AG09309 (cell line): ENCODE results near the gene KMT2C.
"Not testable (repeated sequence)": the region's sequence is repeated elsewhere in the genome, so short reads cannot be mapped to it uniquely, and the experiment has no call there.

ENCODE experiments used
- DNase-seq: peaks from one replicate; pipeline ENCODE4 v3.0.0-alpha.2; 2010; ENCODE audit warnings: low read depth
- H3K4me3 ChIP-seq: 2 replicates; pipeline ENCODE4 v1.5.1; 2011; ENCODE audit warnings: mild to moderate bottlenecking, low read depth, low read length, moderate library complexity; ENCODE audit not compliant: control insufficient read depth
- CTCF ChIP-seq: IDR thresholded peaks from 2 replicates; pipeline ENCODE4 v1.5.1; 2011; ENCODE audit warnings: mild to moderate bottlenecking, low read depth, low read length, inconsistent platforms; ENCODE audit not compliant: insufficient read depth, control insufficient read depth; ENCODE audit errors: missing control alignments

Gene KMT2C

DNA sequence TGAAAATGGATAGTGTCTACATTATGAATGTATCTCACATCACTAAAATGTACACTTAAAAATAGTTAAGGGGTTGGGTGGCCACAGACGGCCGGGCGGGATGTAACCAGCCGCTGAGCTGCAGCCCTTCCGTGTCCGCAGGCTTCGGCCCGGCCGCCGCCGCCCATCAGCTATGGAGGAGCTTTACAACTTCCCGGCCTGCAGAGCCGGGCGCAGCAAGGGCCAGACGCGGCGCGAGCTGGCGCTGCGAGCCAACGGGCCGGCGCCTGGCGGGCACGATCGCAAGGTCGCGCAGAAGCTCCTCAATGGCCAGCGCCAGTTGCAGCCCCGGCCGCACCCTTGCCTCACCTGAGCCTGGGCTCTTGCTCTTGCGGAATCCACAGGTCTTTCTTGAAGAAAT lies 69.1 kb downstream of the KMT2C start:
- no peak for TF ChIP-seq CTCF
- no peak overlapping the region for H3K4me3 ChIP-seq
- no peak for DNase-seq

DNA sequence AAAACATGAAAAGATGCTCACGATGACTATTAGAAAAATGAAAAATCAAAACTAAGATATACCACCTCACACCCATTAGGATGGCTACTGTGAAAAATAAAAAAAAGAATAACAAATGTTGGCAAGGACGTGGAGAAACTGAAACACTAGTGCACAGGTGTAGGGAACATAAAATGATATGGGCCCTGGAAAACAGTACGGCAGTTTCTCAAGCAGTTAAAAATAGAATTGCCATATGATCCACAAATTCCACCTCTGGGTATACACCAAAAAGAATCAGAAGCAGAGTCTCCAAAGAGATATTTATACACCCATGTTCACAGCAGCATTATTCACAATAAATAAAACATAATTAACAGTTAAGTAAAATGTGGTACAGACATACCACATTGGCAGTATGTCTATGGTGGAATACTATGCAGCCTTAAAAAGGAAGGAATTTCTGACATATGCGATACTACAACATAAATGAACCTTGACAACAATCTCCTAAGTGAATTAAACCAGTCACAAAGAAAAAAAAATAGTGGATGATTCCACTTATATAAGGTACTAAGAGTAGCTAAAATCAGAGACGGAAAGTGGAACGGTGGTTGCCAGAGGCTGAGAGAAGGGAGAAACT lies 69.7 kb downstream of the KMT2C start:
- TF ChIP-seq CTCF = no peak
- no peak for DNase-seq
- H3K4me3 ChIP-seq = no peak overlapping the region

- no peak overlapping the region for H3K4me3 ChIP-seq
- DNase-seq = no peak
- TF ChIP-seq CTCF = no peak
These were observed 72.0 kb downstream of the KMT2C start for GRCh38 chr7:152363798-152364197.

GRCh38 chr7:152362128-152362926 lies 73.5 kb downstream of the KMT2C start:
- no peak for TF ChIP-seq CTCF
- H3K4me3 ChIP-seq = no peak overlapping the region
- no peak for DNase-seq

- DNase-seq = no peak
- no peak overlapping the region for H3K4me3 ChIP-seq
- TF ChIP-seq CTCF = no peak
These were observed 80.2 kb downstream of the KMT2C start for GRCh38 chr7:152355474-152356057.

- DNase-seq = no peak
These were observed 81.7 kb downstream of the KMT2C start for GRCh38 chr7:152354061-152354460.

DNA sequence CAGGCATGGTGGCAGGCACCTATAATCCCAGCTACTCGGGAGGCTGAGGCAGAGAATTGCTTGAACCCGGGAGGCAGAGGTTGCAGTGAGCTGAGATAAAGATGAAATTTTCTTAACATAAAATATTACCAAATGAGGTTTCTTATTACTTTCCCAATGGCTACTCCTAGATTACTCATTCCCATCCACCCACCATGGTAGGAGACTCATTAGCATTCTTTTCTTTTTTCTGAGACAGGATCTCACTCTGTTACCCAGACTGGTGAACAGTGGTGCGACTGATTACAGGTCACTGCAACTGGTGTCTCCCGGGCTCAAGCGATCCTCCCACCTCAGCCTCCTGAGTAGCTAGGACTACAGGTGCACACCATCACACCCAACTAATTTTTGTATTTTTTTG lies 82.5 kb downstream of the KMT2C start:
- not testable (repeated sequence) for DNase-seq, H3K4me3 ChIP-seq

More at GRCh38 chr7:152354061-152354460, 81.7 kb downstream of the KMT2C start:
- TF ChIP-seq CTCF = no peak
- H3K4me3 ChIP-seq = no peak overlapping the region

GRCh38 chr7:152351747-152352146 lies 84.1 kb downstream of the KMT2C start:
- H3K4me3 ChIP-seq, DNase-seq: not testable (repeated sequence)
